CD4-positive, alpha-beta T cell treated with Interleukin-1 beta for 1 hour (primary cell): ENCODE results near the gene ADD2.
"Not testable (repeated sequence)": the region's sequence is repeated elsewhere in the genome, so short reads cannot be mapped to it uniquely, and the experiment has no call there.

Experiments used
- DNase-seq, 2 donors: peaks; one replicate each; pipeline ENCODE4 v3.0.0-alpha.2; 2020 to 2022

ADD2 gene

GRCh38 chr2:70748002-70748784, 19.8 kb downstream of the ADD2 start:
- DNase-seq, result no peak

GRCh38 chr2:70747284-70747683, 20.7 kb downstream of the ADD2 start:
- DNase-seq, result no peak

- no peak for DNase-seq
Measured at GRCh38 chr2:70746094-70746974, 21.7 kb downstream of the ADD2 start.

GRCh38 chr2:70745276-70745825, 22.6 kb downstream of the ADD2 start:
- DNase-seq, result no peak

- DNase-seq, result no peak
Measured at GRCh38 chr2:70744397-70744796, 23.6 kb downstream of the ADD2 start.

GRCh38 chr2:70743677-70744076, 24.3 kb downstream of the ADD2 start:
- no peak for DNase-seq

GRCh38 chr2:70743068-70743467, 24.9 kb downstream of the ADD2 start:
- no peak for DNase-seq

- DNase-seq, result not testable (repeated sequence)
Measured at GRCh38 chr2:70739492-70739891, 28.5 kb downstream of the ADD2 start.

GRCh38 chr2:70738159-70738558, 29.8 kb downstream of the ADD2 start:
- DNase-seq, result no peak

GRCh38 chr2:70735071-70735470, 32.9 kb downstream of the ADD2 start:
- DNase-seq, result no peak

- no peak for DNase-seq
Measured at GRCh38 chr2:70733646-70734180, 34.3 kb downstream of the ADD2 start.

- DNase-seq, result no peak
Measured at GRCh38 chr2:70732766-70733645, 35.0 kb downstream of the ADD2 start.

- DNase-seq, result no peak
Measured at GRCh38 chr2:70730730-70731129, 37.3 kb downstream of the ADD2 start.

GRCh38 chr2:70729647-70730046, 38.4 kb downstream of the ADD2 start:
- no peak for DNase-seq

GRCh38 chr2:70728128-70728527, 39.9 kb downstream of the ADD2 start:
- no peak for DNase-seq

GRCh38 chr2:70726947-70727725, 40.9 kb downstream of the ADD2 start:
- no peak for DNase-seq

- no peak for DNase-seq
Measured at GRCh38 chr2:70725505-70725904, 42.5 kb downstream of the ADD2 start.

GRCh38 chr2:70724366-70724765, 43.6 kb downstream of the ADD2 start:
- no peak for DNase-seq

GRCh38 chr2:70723286-70723885, 44.6 kb downstream of the ADD2 start:
- no peak for DNase-seq

- no peak for DNase-seq
Measured at GRCh38 chr2:70720124-70720523, 47.9 kb downstream of the ADD2 start.

- no peak for DNase-seq
Measured at GRCh38 chr2:70719231-70719630, 48.8 kb downstream of the ADD2 start.
